Coronary artery (tissue), 2 donors: Measurements from ENCODE around the gene NTRK3.
"Not testable (repeated sequence)": the region's sequence is repeated elsewhere in the genome, so short reads cannot be mapped to it uniquely, and the experiment has no call there.

Source experiments
- DNase-seq: peaks from one replicate; pipeline ENCODE4 v3.0.0-alpha.2; 2017; ENCODE audit warnings: low spot score
- H3K27ac ChIP-seq, 2 donors: fragments of 200-600 bp; sonication (generic); one replicate each; pipeline ENCODE4 v1.5.1; 2016 to 2019
- H3K4me3 ChIP-seq: fragments of 200-600 bp; sonication (generic); 2 replicates; pipeline ENCODE4 v1.5.1; 2016; ENCODE audit warnings: mild to moderate bottlenecking, moderate library complexity
- TF ChIP-seq, protein P1 (sequence below): fragments of 200-600 bp; sonication (generic); IDR thresholded peaks from one replicate; pipeline ENCODE4 v1.5.1; 2019; ENCODE audit warnings: antibody characterized with exemption

Gene NTRK3

DNA sequence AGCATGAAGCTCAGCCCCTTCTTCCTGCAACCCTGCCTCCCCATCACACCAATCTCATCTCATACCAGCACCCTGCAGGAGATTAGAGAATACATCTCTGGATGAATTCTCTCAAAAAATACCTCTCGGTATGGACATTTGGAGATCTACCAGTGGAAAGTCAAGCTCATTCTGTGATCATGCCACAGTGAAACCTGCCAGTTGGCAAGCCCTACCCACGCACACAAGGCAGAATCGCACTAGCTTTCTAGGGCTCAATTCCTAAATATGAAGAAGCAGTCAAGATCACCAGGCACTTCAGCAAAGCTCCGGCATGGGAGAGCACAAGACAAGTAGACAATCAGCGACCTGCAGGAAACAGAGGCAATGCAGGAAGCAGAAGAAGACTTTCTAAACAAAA, 221.2 kb downstream of the NTRK3 start:
- TF ChIP-seq, protein P1, sequence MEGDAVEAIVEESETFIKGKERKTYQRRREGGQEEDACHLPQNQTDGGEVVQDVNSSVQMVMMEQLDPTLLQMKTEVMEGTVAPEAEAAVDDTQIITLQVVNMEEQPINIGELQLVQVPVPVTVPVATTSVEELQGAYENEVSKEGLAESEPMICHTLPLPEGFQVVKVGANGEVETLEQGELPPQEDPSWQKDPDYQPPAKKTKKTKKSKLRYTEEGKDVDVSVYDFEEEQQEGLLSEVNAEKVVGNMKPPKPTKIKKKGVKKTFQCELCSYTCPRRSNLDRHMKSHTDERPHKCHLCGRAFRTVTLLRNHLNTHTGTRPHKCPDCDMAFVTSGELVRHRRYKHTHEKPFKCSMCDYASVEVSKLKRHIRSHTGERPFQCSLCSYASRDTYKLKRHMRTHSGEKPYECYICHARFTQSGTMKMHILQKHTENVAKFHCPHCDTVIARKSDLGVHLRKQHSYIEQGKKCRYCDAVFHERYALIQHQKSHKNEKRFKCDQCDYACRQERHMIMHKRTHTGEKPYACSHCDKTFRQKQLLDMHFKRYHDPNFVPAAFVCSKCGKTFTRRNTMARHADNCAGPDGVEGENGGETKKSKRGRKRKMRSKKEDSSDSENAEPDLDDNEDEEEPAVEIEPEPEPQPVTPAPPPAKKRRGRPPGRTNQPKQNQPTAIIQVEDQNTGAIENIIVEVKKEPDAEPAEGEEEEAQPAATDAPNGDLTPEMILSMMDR, result no peak
- no peak overlapping the region for H3K4me3 ChIP-seq
- H3K27ac ChIP-seq, result no peak overlapping the region
- no peak for DNase-seq

DNA sequence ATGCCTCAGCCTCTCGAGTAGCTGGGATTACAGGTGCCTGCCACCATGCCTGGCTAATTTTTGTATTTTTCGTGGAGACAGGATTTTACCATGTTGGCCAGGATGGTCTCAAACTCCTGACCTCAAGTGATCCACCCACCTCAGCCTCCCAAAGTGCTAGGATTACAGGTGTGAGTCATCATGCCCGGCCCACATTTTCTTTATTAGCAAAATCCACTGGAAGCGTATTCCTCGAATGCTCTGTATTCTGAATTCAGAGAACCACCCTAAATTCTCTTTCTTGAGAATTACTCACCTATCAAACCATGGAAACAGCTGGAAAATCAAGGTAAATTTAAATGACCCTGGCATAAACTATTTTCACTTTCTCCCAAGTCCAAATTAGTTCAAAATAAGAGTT, 223.1 kb downstream of the NTRK3 start:
- H3K27ac ChIP-seq, H3K4me3 ChIP-seq, DNase-seq: not testable (repeated sequence)

DNA sequence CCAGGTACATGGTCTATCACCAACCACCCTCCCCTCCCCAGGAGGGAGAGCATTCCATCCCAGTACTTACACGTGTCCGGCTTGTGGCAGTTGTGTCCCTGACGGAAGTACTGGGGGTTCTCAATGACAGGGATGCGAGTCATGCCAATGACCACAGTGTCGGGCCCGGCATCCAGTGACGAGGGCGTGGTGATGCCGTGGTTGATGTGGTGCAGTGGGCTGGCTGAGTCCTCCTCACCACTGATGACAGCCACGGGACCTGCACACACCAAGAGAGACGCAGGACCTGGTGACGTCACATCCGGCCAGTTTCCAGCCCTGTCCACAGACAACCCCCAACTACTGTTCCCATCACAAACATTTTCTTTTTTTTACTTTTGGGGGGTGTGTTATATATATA, 223.8 kb downstream of the NTRK3 start:
- Histone ChIP-seq H3K27ac (no peak overlapping the region), H3K4me3 (no peak overlapping the region)
- DNase-seq, result no peak
- TF ChIP-seq, protein P1, result no peak

DNA sequence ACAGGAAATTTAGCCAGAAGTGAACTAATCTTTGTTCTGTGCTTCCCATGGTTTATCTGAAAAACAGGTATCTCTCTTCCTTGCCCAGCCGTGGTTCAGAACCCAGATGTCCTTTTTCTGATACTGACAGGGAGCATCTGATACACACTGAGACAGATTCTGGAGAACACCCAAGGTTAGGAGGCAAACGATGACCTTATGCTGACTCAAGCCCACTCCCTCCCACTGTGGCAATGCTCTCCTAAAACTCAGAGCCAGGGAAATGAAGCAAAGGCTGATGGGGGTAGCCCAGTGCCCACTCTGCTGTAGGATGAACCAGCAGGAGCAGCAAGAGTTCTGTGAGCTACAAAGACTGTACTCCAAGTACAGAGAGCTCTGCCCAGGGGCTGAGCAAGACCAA, 225.1 kb downstream of the NTRK3 start:
- H3K4me3 ChIP-seq, result no peak overlapping the region
- H3K27ac ChIP-seq, result no peak overlapping the region
- no peak for DNase-seq
- TF ChIP-seq, protein P1, result no peak

DNA sequence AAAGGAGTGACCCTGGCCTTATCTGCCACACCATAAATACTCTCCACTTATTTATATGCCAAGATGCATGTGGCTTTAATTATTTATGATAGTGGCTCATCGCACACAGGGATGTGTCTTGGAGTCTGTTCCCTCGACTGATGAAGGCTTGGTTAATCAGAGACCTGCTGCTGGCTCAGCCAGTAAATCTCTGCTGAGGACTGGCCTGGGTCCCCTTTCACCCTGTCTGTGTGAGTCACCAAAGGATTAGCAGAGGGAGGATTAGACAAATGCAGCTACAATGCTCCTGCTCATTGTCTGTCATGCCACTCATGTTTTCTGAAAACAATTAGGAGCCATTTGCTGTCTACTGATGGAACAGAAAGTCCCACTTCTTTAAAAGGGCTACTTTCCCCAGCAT, 226.8 kb downstream of the NTRK3 start:
- no peak overlapping the region for H3K4me3 ChIP-seq
- H3K27ac ChIP-seq, result no peak overlapping the region
- no peak for DNase-seq
- TF ChIP-seq, protein P1, result no peak

DNA sequence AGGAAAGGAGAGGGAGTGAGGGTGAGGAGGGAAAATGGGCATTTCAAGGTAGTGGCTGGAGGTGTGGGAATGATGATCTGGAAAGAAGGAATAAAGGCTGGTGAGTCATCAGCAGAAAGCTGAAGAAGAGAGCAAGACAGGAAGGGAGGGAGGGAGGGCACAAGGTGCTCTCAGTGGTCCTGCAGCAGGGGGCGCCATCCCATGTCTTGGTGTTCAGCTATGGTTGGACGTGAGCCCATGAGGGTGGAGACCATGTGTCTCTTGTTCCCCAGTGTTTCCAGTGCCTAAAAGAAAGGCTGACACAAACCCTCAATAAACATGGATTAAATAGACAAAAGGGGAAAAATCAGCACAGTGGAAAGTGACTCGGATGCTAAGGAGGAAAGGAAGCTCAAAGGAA, 228.5 kb downstream of the NTRK3 start:
- Histone ChIP-seq H3K4me3 (no peak overlapping the region), H3K27ac (no peak overlapping the region)
- TF ChIP-seq, protein P1, result no peak
- DNase-seq, result no peak

DNA sequence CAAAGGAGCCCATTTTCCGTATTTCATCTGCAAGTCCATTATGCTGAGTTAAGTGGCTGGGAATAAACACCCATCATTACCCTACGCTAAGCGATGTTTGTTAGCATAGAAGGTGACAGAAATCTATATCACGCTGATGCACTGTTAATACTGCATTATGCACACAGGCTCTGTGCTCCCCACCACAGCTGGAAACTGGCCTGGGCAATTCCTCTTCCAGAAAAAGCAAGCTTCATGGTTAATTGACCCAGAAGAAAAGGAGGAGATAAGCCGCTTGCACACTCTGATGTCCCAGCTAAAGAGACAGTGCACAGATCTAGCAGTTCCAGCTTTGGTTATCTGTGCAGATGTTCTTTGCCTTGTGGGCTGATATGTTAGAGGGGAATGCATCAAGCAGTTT, 232.6 kb downstream of the NTRK3 start:
- TF ChIP-seq, protein P1, result no peak
- no peak overlapping the region for H3K4me3 ChIP-seq
- no peak overlapping the region for H3K27ac ChIP-seq
- no peak for DNase-seq

DNA sequence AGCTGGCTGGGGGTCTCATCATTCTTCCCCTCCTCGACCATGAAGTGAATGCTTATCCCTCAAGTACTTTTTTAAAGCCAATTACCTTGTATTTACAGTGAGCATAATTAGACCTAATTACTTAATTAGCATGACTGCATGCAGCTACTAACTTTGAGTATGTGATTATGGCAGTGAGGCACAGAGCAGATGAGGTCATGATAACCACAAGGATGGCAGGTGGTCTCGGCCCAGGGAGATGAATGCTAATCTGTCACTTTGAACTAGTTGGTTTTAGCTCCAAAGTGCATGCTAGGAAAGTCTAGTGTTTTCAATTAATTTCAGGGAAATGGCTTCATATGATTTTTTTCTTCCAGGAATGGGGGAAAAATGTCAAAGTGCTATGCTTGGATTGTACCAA, 233.8 kb downstream of the NTRK3 start:
- DNase-seq, result no peak

More for the DNA sequence above, 233.8 kb downstream of the NTRK3 start:
- TF ChIP-seq, protein P1, result no peak
- Histone ChIP-seq H3K4me3 (no peak overlapping the region), H3K27ac (no peak overlapping the region)
